ENCODE data around the gene NTN5. TPM values are rescaled to one million over a fixed set of nuclear protein-coding genes. Genes with fewer than 3 reads are reported as not detected.
"Not testable (repeated sequence)": the region's sequence is repeated elsewhere in the genome, so short reads cannot be mapped to it uniquely, and the experiment has no call there.

The NTN5 gene
- polyA plus RNA-seq, 12 donors, result 0.56 to 2.2 (median 1.2) TPM; not detected in 2

GRCh38 chr19:48670699-48671445 is 1.9 kb downstream of the NTN5 start:
- no peak for DNase-seq

GRCh38 chr19:48669903-48670668 is 2.7 kb downstream of the NTN5 start:
- DNase-seq, result no peak

GRCh38 chr19:48668761-48669160 is 4.1 kb downstream of the NTN5 start:
- no peak for DNase-seq

GRCh38 chr19:48668332-48668731 is 4.5 kb downstream of the NTN5 start:
- DNase-seq, result no peak

GRCh38 chr19:48665786-48666185 is 7.0 kb downstream of the NTN5 start:
- no peak for DNase-seq

- DNase-seq, result no peak
Measured at GRCh38 chr19:48664476-48664875, 8.3 kb downstream of the NTN5 start.

- no peak for DNase-seq
Measured at GRCh38 chr19:48663667-48664066, 9.2 kb downstream of the NTN5 start.

- no peak for DNase-seq
Measured at GRCh38 chr19:48661711-48662090, 11.1 kb downstream of the NTN5 start.

- peak; percentile 86 for DNase-seq
Measured at GRCh38 chr19:48660852-48661710, 11.7 kb downstream of the NTN5 start.

GRCh38 chr19:48659768-48660167 is 13.0 kb downstream of the NTN5 start:
- DNase-seq, result no peak

- no peak for DNase-seq
Measured at GRCh38 chr19:48658483-48658882, 14.3 kb downstream of the NTN5 start.

- not testable (repeated sequence) for DNase-seq
Measured at GRCh38 chr19:48657828-48658227, 15.0 kb downstream of the NTN5 start.

GRCh38 chr19:48656840-48657474 is 15.9 kb downstream of the NTN5 start:
- no peak for DNase-seq

GRCh38 chr19:48654299-48655059 is 18.3 kb downstream of the NTN5 start:
- no peak for DNase-seq

- no peak for DNase-seq
Measured at GRCh38 chr19:48651683-48652048, 21.2 kb downstream of the NTN5 start.

- DNase-seq, result no peak
Measured at GRCh38 chr19:48650974-48651682, 21.7 kb downstream of the NTN5 start.

GRCh38 chr19:48648134-48648533 is 24.7 kb downstream of the NTN5 start:
- DNase-seq, result no peak

GRCh38 chr19:48646722-48647216 is 26.0 kb downstream of the NTN5 start:
- DNase-seq, result no peak

GRCh38 chr19:48646001-48646721 is 26.7 kb downstream of the NTN5 start, which contains the start of gene CA11:
Gene CA11 (minus strand): TSS chr19:48646187. CDS start chr19:48645632, 555 bp downstream.
- DNase-seq, result peak; percentile 92
